ENCODE data around the gene EIF4G3.
"Not testable (repeated sequence)": the region's sequence is repeated elsewhere in the genome, so short reads cannot be mapped to it uniquely, and the experiment has no call there.

The EIF4G3 gene

DNA sequence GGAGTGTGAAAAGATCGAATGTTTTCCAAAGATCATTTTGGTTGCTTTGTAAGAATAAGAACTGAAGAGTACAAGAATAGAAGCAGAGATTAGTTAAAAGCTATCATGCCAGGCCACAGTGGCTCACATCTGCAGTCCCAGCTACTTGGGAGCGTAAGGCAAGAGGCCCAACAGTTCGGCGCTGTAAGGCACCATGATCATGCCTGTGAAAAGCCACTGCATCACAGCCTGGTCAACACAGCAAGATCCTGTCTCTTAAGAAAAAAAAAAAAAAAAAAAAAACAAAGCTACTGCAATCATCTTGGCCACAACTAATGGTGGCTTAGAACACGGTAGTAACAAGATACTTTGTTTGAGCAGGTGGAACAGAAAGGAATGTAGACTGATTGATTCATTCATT, 116.2 kb downstream of the EIF4G3 start:
- no peak for DNase-seq

DNA sequence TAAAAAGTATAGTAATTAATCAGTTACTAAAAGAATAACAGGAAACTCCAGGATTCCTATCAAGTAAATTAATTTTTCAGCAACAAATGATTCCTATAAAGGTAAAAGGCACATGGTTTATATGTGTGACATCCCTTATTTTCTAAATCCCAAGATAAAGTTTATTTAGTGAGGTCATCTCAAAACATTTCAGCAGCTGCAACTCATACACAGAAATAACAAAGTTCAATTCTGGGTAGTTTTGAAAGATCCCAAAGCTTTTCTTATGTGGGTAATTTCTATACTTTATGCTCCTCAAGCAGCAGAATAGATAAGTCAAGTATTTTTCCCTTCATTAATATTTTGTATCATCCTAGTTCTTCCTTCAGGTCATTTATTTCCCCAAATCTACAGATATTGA, 117.7 kb downstream of the EIF4G3 start:
- DNase-seq, result no peak

DNA sequence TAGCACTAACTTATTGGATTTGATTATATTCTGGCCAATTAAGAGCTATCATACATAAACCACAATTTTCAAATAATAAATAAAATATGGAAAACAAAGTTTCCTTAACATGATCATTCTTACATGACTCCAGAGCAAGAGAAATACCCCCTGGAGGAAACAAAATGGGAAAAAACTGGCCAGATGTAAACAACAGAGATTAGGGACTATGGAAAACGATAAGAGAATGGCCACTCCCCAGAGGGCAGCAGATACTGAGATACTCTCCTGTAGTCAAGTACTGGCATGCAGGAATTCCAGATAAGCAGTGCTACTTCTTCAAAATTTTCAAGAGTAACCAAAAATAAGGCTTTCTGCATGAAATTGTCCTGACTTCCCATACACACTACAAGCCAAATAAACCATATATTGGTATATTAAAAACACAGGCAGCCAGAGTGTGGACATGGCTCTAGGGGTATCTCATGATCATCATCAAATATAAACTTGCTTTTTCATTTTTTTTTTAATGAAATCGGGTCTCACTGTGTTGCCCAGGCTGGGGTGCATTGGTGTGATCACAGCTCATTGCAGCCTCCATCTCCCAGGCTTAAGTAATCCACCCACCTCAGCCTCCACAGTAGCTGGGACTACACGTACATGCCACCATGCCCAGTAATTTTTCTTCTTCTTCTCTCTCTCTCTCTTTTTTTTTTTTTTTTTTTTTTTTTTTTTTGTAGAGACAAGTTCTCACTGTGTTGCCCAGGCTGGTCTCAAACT, 118.5 kb downstream of the EIF4G3 start:
- no peak for DNase-seq

DNA sequence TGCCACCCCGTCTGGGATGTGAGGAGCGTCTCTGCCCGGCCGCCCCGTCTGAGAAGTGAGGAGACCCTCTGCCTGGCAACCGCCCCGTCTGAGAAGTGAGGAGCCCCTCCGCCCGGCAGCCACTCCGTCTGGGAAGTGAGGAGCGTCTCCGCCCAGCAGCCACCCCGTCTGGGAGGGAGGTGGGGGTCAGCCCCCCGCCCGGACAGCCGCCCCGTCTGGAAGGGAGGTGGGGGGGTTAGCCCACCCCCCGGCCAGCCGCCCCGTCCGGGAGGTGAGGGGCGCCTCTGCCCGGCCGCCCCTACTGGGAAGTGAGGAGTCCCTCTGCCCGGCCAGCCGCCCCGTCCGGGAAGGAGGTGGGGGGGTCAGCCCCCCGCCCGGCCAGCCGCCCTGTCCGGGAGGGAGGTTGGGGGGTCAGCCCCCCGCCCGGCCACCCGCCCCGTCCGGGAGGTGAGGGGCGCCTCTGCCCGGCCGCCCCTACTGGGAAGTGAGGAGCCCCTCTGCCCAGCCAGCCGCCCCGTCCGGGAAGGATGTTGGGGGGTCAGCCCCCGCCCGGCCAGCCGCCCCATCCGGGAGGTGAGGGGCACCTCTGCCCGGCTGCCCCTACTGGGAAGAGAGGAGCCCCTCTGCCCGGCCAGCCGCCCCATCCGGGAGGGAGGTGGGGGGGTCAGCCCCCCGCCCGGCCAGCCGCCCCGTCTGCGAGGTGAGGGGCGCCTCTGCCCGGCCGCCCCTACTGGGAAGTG, 123.3 kb downstream of the EIF4G3 start:
- DNase-seq, result not testable (repeated sequence)

DNA sequence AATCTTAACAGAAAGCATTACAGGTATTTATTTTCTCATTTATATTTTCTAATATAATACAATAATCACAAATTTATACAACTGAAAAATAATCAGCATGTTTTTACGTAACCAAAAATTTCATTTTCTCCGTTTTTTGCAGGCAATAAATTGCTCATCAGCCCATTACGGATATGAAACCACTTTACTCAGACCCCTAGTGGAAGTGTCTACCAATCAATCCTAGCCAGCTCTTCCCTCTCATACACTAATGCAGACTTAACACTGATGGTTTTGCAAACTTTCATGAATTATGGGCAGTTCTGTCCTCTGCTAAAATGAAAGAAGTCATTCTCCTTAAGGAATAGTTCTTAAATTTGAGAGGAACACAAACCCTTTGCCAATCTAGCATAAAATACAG, 124.7 kb downstream of the EIF4G3 start:
- DNase-seq, result no peak

DNA sequence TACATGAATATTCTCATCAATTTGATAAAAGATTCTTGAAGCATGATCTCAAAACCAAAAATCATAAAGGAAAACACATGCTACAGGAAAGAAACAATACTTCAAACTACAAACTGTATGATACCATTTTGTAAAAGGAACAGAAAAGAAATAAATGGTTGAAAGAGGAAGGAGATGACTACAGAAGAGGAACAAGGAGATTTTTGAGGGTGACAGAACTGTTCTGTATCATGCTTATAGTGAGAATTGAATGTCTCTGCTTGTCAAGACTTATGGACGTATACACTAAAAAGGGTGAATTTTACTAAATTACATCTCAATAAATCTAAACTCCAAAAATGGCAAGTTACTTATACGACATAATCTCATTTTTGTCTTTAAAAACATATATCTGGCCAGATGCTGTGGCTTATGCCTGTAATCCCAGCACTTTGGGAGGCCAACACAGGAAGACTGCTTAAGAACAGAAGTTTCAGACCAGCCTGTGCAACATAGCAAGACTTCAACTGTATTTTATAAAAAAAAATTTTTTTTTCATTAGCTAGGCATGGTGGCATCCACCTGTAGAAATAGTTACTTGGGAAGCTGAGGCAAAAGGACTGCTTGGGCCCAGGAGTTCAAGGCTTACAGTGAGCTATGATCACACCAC, 125.4 kb downstream of the EIF4G3 start:
- no peak for DNase-seq

DNA sequence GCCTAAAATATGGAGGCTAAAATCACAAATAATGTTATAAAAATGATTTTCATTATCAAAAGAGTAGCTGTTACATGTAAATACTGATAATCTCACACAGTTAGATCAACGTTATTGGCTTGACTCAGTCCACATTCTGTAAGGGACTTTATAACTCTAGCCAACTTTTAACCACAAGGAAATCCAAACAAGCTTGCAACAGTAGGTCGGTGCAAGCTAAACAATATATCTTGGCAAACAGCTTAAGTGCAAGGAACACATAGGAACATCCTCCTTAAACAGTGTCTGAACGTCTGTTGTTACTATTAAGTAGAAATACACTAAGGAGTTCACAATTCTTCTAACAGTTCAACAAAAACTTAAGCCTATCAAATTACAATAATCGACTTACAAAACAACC, 126.7 kb downstream of the EIF4G3 start:
- no peak for DNase-seq

DNA sequence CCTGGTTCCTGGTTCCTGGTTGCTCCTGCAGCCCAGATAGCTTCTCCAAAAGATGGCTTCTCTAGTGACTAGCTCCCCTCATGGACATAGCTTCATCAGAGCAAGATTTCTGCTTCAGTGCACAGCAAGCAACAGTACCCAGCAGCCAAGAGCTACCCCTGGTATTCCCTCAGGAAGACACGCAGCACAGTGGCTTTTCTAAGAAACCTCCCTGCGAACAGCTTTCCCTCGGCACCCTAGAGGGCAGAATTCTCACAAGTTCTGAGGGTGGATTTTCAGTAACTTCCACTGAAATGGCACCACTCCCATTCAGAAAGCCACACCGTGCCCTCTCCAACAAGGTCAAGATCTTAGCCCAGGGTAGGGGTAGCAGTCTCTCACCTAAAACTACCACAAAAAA, 128.2 kb downstream of the EIF4G3 start:
- DNase-seq, result no peak

DNA sequence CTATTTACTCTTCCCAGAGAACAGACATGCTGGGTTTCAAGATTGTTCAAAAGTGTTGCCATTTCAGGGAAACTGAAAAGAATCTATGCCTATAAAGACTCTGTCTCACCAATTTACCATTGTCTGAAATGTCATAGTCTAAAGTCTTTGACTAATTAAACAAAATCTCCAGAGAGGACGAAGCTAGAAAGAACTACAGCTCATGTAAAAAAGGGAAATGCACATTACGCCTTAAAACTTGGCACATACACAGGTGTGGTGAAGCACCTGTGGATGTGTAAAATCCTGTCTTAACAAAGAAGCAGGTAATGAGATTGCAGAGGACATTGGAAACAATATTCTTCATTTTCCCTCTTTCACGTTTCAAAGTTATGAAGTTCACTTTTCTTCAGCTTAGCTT, 130.6 kb downstream of the EIF4G3 start:
- DNase-seq, result no peak

DNA sequence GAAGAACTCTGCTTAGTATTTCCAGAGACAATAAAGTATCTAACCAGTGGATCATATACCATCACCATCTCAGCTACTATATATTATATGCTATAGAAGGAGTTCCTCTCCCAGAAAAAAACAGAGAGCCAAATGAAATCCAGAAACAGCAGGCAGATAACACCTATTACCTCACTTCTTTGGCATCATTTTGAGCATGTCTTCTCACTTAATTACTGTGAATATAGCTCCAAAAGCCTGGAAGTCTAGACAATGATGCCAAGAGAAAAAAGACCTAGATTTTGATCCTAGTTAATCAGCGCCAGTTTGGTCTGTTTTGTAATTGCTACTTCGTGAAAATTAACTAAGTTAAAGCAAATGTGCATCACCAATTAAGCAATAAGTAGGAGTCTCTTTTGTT, 131.3 kb downstream of the EIF4G3 start:
- DNase-seq, result no peak

DNA sequence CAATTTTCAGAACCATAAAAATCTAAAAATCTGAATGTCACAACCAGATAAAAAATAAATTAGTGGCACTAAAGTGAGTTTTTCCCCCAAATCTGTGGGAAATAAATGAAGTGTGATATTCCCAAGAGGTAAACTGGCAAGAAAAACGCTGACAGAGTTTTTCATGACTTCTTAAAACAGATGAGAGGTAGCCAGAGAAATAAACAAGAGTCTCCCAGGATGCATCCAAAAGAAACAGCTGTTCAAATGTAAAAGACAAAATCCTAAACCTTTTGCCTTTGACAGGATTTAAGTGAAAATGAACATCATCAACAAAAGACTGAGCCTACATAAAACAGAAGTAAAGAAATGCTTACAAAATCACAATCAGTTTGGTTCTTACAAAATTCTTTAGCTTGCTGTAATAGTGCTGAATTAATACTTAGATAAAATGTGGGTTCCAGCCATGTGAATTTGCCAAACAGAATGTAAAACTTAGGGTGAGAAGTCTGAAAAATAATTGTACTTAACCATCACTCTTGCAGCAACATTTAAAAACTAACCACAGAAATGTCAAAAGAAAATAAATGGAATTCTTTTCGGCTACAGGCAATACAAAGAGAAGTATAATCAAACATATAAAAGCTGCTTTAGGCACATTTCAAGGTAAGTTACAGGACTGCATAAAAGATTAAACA, 133.6 kb downstream of the EIF4G3 start:
- no peak for DNase-seq

DNA sequence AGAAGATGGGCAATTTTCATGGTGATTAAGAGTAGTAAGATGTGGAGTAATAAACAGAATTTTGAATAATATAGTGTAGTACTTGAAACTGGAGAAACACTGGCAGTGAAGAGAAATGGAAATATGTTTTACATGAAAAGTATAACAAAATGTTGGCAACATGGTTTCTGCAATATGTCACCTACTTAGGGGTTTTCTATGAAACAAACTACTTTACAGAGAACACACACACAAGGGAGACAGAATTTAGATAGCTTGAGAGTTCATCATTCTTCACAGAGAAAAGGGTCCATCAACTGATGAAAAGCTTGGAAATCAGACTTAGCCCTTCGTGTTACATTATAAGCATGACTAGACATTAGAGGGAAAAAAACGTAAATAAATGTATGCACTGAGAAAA, 135.2 kb downstream of the EIF4G3 start:
- no peak for DNase-seq

DNA sequence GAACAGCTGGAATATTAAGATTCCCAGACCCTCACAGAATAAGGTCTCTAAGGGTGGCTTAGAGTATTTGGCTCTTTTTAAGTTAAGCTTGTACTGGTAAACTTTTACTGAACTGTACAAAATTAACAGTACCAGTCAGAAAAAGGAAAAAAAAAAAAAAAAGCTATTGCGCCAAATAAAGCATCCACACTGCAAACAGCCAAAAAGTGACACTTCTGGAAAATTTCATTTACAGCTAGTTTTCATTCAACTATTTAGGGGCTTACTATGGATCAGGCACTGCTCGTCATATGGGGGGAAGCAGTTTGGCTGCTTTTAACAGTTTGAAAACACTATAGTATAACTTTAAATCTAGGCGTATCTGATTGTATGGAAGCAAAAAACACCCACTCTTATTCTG, 139.6 kb downstream of the EIF4G3 start:
- no peak for DNase-seq

DNA sequence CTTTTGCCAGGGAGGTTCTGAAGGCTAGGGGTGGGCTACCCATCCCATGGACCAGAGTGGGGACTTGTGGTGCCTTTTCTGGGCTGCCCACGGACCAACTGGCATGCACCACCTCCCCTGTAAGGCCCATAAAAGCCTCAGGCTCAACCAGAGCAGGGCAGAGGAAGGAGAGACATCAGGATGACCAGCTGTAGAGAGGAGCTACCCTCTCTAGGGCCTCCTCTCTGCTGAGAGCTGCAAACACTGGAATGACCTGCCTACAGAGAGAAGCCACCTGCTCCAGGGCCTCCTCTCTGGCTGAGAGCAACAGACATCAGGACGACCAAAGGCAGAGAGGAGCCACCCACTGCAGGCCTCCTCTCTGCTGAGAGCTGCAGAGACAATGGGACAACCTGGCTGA, 140.9 kb downstream of the EIF4G3 start:
- no peak for DNase-seq

DNA sequence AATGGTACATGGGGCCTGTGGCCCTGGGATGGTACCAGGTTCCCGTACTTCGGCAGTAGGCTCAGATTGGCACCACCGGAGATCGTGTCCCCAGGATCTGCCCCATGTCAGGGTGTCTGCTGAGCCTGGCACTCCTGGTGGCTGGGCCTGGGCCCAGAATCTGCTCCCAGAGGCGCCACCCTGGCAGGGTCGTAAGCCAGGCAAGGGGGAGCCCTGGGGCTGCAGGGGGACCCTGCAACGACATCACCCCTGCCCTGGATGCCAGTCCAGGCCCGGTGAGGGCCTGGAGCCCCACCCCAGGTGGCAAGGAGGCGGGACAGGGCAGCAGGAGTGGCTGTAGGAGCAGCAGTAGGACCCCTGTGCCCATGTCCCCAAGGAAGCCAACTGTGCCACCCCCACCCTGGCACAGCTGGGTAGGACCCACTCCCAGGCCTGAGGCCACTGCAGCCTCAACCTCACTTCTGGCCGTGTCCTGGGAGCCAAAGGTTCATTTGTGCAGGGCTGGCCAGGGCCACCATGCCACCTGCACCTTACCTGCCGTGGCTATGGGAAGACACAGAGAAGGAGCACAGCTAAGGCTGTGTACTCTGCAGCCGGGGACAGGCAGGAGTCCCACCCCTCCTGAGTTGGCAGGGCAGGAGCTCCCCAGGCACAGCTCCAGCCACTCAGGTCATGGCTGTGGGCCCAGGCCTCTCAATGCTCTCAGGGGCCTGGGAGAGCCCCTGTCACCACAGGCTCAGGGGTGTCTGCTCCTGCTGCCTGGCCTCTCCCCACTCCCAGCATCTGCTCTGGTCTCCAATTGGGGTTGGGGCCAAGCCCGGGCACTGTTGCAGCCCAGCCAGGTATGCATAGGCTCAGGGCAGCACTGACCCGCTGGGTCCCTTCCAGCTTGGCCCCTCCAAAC, 141.7 kb downstream of the EIF4G3 start:
- no peak for DNase-seq

DNA sequence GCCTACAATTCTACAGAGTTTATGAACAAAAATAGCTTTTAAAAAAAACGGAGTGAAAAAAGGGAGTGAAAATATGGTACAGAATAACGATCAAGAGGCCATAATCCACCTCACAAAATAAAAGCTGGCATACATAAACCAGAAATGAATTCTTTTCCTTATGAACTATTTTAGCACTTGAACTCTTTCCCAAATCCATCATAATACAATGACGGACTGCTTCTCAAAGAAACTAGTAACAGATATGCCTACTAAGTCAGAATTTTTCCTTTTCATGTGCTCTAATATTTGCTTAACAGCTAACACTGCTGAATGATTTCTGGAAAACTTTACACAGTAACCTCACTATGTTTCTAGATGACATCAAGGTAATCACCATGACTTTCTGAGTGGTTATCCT, 144.0 kb downstream of the EIF4G3 start:
- no peak for DNase-seq

DNA sequence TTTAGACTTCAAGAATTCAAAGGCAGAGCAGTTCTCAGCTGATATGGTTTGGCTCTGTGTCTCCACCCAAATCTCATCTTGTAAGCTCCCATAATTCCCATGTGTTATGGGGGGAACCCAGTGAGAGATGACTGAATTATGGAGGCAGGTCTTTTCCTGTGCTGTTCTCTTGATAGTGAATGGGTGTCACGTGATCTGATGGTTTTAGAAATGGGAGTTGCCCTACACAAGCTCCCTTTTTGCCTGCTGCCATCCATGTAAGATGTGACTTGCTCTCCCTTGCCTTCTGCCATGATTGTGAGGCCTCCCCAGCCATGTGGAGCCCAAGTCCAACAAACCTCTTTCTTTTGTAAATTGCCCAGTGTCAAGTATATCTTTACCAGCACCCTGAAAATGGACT, 146.5 kb downstream of the EIF4G3 start:
- no peak for DNase-seq

DNA sequence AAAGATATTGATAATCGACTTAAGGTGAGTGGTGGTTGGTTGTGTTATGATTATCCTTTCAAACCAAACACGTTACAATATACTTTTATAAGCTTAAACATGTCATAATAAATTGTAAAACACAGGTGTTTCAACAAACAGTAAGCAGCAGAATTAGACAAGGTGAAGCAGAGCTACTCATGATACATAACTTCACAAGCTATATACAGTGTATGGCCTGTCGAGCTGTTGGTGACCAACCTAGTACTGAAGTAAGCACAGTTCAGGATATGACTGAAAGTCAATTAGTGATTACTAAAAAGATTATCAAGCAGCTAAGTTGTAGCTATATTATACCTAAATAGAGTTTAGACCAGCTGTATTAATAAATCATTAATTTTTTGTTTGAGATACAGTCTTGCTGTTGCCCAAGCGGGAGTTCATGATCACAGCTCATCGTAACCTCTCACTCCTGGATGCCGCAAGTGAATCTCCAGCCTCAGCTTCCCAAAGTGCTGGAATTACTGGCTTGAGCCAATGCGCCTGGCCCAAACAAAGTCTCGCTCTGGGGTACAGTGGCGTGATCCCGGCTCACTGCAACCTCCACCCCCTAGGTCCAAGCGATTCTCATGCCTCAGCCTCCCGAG, 148.1 kb downstream of the EIF4G3 start:
- no peak for DNase-seq

DNA sequence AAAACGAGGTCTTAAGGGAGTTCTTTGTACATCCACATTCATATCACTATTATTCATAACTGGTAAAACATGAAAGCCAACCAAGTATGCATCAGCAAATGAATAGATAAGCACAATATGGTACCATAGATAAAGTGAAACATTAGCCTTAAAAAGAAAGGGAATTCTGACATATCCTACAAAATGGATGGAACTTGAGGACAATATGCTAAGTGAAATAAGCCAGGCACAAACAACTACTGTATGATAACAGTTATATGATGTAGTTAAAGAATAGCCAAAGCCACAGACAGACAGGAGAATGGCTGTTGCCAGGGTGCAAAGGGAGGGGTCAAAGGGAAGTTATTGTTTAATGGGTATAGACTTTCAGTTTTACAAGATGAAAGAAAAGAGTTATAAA, 148.9 kb downstream of the EIF4G3 start:
- no peak for DNase-seq

DNA sequence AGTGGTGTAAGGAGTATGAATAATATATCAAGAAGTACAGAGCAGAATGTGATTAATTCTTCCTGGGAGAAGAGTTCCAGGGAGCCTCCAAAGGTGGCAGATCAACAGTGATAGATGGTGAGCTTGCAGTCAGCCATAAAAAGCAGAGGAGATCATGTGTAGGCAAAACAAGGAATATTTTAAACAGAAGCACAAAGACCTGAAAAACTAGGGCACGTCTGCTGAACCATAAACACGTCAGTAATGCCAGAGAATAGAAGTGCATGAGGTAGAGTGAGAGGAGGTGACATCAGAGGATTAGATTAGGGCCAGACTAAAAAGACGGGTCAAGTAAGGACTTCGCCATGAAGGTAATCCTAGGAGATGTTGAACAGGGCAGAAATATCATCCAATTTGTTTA, 151.8 kb downstream of the EIF4G3 start:
- DNase-seq, result no peak

DNA sequence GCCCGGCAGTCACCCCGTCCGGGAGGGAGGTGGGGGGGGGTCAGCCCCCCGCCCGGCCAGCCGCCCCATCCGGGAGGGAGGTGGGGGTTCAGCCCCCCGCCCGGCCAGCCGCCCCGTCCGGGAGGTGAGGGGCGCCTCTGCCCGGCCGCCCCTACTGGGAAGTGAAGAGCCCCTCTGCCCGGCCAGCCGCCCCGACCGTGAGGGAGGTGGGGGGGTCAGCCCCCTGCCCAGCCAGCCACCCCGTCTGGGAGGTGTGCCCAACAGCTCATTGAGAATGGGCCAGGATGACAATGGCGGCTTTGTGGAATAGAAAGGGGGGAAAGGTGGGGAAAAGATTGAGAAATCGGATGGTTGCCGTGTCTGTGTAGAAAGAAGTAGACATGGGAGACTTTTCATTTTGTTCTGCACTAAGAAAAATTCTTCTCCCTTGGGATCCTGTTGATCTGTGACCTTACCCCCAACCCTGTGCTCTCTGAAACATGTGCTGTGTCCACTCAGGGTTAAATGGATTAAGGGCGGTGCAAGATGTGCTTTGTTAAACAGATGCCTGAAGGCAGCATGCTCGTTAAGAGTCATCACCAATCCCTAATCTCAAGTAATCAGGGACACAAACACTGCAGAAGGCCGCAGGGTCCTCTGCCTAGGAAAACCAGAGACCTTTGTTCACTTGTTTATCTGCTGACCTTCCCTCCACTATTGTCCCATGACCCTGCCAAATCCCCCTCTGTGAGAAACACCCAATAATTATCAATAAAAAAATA, 152.4 kb downstream of the EIF4G3 start:
- DNase-seq, result not testable (repeated sequence)
